Raji (cell line): ENCODE data around the gene MMD2.

Experiments used
- POLR2A ChIP-seq: IDR thresholded peaks from 2 replicates; pipeline ENCODE4 v1.6.1; 2011; ENCODE audit warnings: low read depth, low read length, control low read depth; ENCODE audit not compliant: insufficient read depth

MMD2 gene

GRCh38 chr7:4959306-4959705 lies 319 bp upstream of the MMD2 start:
- no peak for TF ChIP-seq POLR2A

GRCh38 chr7:4957847-4958476 lies 1.0 kb downstream of the MMD2 start:
- no peak for TF ChIP-seq POLR2A

- TF ChIP-seq POLR2A = no peak
These were observed 6.9 kb downstream of the MMD2 start for GRCh38 chr7:4951903-4952636.

- TF ChIP-seq POLR2A = no peak
These were observed 7.7 kb downstream of the MMD2 start for GRCh38 chr7:4951304-4951703.

- TF ChIP-seq POLR2A = no peak
These were observed 10.6 kb downstream of the MMD2 start for GRCh38 chr7:4948402-4948801.

GRCh38 chr7:4945949-4946348 lies 13.0 kb downstream of the MMD2 start:
- no peak for TF ChIP-seq POLR2A

- no peak for TF ChIP-seq POLR2A
These were observed 14.0 kb downstream of the MMD2 start for GRCh38 chr7:4944939-4945338.

GRCh38 chr7:4943297-4943696 lies 15.7 kb downstream of the MMD2 start:
- TF ChIP-seq POLR2A = no peak

- no peak for TF ChIP-seq POLR2A
These were observed 18.8 kb downstream of the MMD2 start for GRCh38 chr7:4939971-4940728.

GRCh38 chr7:4937411-4937810 lies 21.6 kb downstream of the MMD2 start:
- no peak for TF ChIP-seq POLR2A

- no peak for TF ChIP-seq POLR2A
These were observed 24.5 kb downstream of the MMD2 start for GRCh38 chr7:4934419-4935025.

GRCh38 chr7:4931943-4932342 lies 27.0 kb downstream of the MMD2 start:
- no peak for TF ChIP-seq POLR2A

GRCh38 chr7:4929005-4929404 lies 30.0 kb downstream of the MMD2 start:
- no peak for TF ChIP-seq POLR2A

- no peak for TF ChIP-seq POLR2A
These were observed 30.5 kb downstream of the MMD2 start for GRCh38 chr7:4928445-4928844.

- no peak for TF ChIP-seq POLR2A
These were observed 38.8 kb downstream of the MMD2 start for GRCh38 chr7:4919969-4920766.
